IMR-90 (cell line): ENCODE measurements around the gene DBX1. TPM values are rescaled to one million over a fixed set of nuclear protein-coding genes. Genes with fewer than 3 reads are reported as not detected.

Experiments
- ATAC-seq: fragments of 200-7000 bp; cut with Tn5 transposase; 2 replicates; pipeline ENCODE4 v1.9.1; 2020; ENCODE audit warnings: low read depth, mild to moderate bottlenecking, moderate library complexity
- BruUV-seq: library from RNA; stranded (reverse); fragments of 400-500 nt; replicated peaks from 2 replicates; lab custom pipeline; 2021; lab: Mats Ljungman, UMichigan
- CTCF ChIA-PET: fragments of 300-600 bp; formaldehyde crosslinking; extraction: SDS; loops from one replicate; lab custom pipeline; 2021; ENCODE audit warnings: antibody characterized with exemption; lab: Yijun Ruan, JAX
- POLR2A ChIA-PET: fragments of 300-600 bp; sonication (Branson Sonifier 250); formaldehyde crosslinking; loops from one replicate; lab custom pipeline; 2022; ENCODE audit warnings: antibody characterized with exemption; ENCODE audit not compliant: unreplicated experiment; lab: Charles Lee
- DNase-seq: peaks from one replicate; pipeline ENCODE4 v3.0.0; 2013
- H2AFZ ChIP-seq: replicated peaks from 2 replicates; pipeline ENCODE3; 2013; ENCODE audit warnings: low read length, mild to moderate bottlenecking; ENCODE audit not compliant: poor library complexity
- H2AK5ac ChIP-seq: 2 replicates; pipeline ENCODE4 v1.6.1; 2013; ENCODE audit warnings: low read depth, low read length, inconsistent platforms
- H2AK9ac ChIP-seq: replicated peaks from 2 replicates; pipeline ENCODE3; 2013; ENCODE audit warnings: mild to moderate bottlenecking, low read depth, low read length, moderate library complexity; ENCODE audit not compliant: poor library complexity
- H2BK120ac ChIP-seq: 2 replicates; pipeline ENCODE4 v1.6.1; 2013; ENCODE audit warnings: low read depth, low read length, inconsistent platforms
- H2BK15ac ChIP-seq: 3 replicates; pipeline ENCODE4 v1.6.1; 2013; ENCODE audit warnings: low read depth, low read length, inconsistent platforms
- H2BK20ac ChIP-seq: 2 replicates; pipeline ENCODE4 v1.6.1; 2013; ENCODE audit warnings: low read depth, mild to moderate bottlenecking, inconsistent platforms, low read length, moderate library complexity
- H2BK5ac ChIP-seq: 2 replicates; pipeline ENCODE4 v1.6.1; 2013; ENCODE audit warnings: mild to moderate bottlenecking, low read depth, low read length, inconsistent platforms; ENCODE audit not compliant: poor library complexity, severe bottlenecking
- H3K14ac ChIP-seq: replicated peaks from 2 replicates; pipeline ENCODE4 v1.6.1; 2013; ENCODE audit warnings: low read depth, low read length, inconsistent platforms
- H3K18ac ChIP-seq: 2 replicates; pipeline ENCODE4 v1.6.1; 2013; ENCODE audit warnings: low read depth, low read length, control low read depth
- H3K23ac ChIP-seq: 2 replicates; pipeline ENCODE4 v1.6.1; 2013; ENCODE audit warnings: low read depth, low read length, inconsistent platforms
- H3K27ac ChIP-seq: 2 replicates; pipeline ENCODE4 v1.5.1; 2013; ENCODE audit warnings: mild to moderate bottlenecking, control low read depth, low read length; ENCODE audit not compliant: insufficient read depth
- H3K27me3 ChIP-seq: 2 replicates; pipeline ENCODE4 v1.6.1; 2013; ENCODE audit warnings: low read length; ENCODE audit not compliant: control insufficient read depth, insufficient read depth
- H3K36me3 ChIP-seq: 2 replicates; pipeline ENCODE4 v1.6.1; 2013; ENCODE audit warnings: low read length, mixed read lengths; ENCODE audit not compliant: control insufficient read depth, insufficient read depth
- H3K4ac ChIP-seq: 2 replicates; pipeline ENCODE4 v1.6.1; 2013; ENCODE audit warnings: low read depth, low read length, inconsistent platforms
- H3K4me1 ChIP-seq: 2 replicates; pipeline ENCODE4 v1.6.1; 2013; ENCODE audit warnings: low read length, mixed read lengths; ENCODE audit not compliant: control insufficient read depth, insufficient read depth
- H3K4me2 ChIP-seq: 2 replicates; pipeline ENCODE4 v1.6.1; 2013; ENCODE audit warnings: low read depth, mild to moderate bottlenecking, control low read depth, low read length, moderate library complexity
- H3K4me3 ChIP-seq: 2 replicates; pipeline ENCODE4 v1.5.1; 2013; ENCODE audit warnings: low read depth, mild to moderate bottlenecking, control low read depth, low read length, moderate library complexity; ENCODE audit not compliant: insufficient read depth
- H3K56ac ChIP-seq: 2 replicates; pipeline ENCODE4 v1.6.1; 2013; ENCODE audit warnings: low read length, inconsistent platforms; ENCODE audit not compliant: insufficient read depth; ENCODE audit errors: extremely low read depth
- H3K79me1 ChIP-seq, 2 experiments: 2 replicates each; pipeline ENCODE4 v1.6.1; 2013; ENCODE audit warnings: low read length in 2 of 2, inconsistent platforms in 1 of 2, low read depth in 1 of 2
- H3K9ac ChIP-seq: 2 replicates; pipeline ENCODE4 v1.6.1; 2013; ENCODE audit warnings: low read depth, low read length, control low read depth
- H3K9me1 ChIP-seq: 2 replicates; pipeline ENCODE4 v1.6.1; 2013; ENCODE audit warnings: low read length, inconsistent platforms; ENCODE audit not compliant: insufficient read depth
- H3K9me3 ChIP-seq: 2 replicates; pipeline ENCODE4 v1.6.1; 2013; ENCODE audit warnings: low read length; ENCODE audit not compliant: control insufficient read depth, insufficient read depth
- H4K20me1 ChIP-seq: 2 replicates; pipeline ENCODE4 v1.6.1; 2013; ENCODE audit warnings: low read length, inconsistent platforms; ENCODE audit not compliant: insufficient read depth
- H4K5ac ChIP-seq: 2 replicates; pipeline ENCODE4 v1.6.1; 2013; ENCODE audit warnings: mild to moderate bottlenecking, low read depth, low read length, control low read depth
- H4K8ac ChIP-seq, 2 experiments: 2 replicates each; pipeline ENCODE4 v1.6.1; 2013; ENCODE audit warnings: low read depth in 2 of 2, low read length in 2 of 2, control low read depth in 1 of 2, inconsistent platforms in 1 of 2
- H4K91ac ChIP-seq: 2 replicates; pipeline ENCODE4 v1.6.1; 2013; ENCODE audit warnings: low read depth, low read length, inconsistent platforms; ENCODE audit not compliant: insufficient read depth
- BHLHE40 ChIP-seq: fragments of 150-350 bp; IDR thresholded peaks from 2 replicates; pipeline ENCODE4 v1.6.1; 2016; ENCODE audit warnings: mild to moderate bottlenecking, low read depth, low read length
- CEBPB ChIP-seq: IDR thresholded peaks from 2 replicates; pipeline ENCODE4 v1.6.1; 2012; ENCODE audit warnings: low read depth, low read length, improper control_type of control experiment
- CHD1 ChIP-seq: IDR thresholded peaks from 2 replicates; pipeline ENCODE4 v1.6.1; 2012; ENCODE audit warnings: low read depth, low read length, improper control_type of control experiment
- CTCF ChIP-seq: conservative IDR thresholded peaks from 2 replicates; pipeline ENCODE4 v1.5.1; 2012; ENCODE audit warnings: mild to moderate bottlenecking, low read depth, low read length, improper control_type of control experiment
- FOS ChIP-seq: fragments of 150-350 bp; IDR thresholded peaks from 2 replicates; pipeline ENCODE4 v1.6.1; 2016; ENCODE audit warnings: low read depth, low read length
- MAFK ChIP-seq: IDR thresholded peaks from 2 replicates; pipeline ENCODE4 v1.6.1; 2012; ENCODE audit warnings: low read depth, low read length, improper control_type of control experiment
- MAZ ChIP-seq: IDR thresholded peaks from 2 replicates; pipeline ENCODE4 v1.6.1; 2012; ENCODE audit warnings: low read depth, mild to moderate bottlenecking, low read length, improper control_type of control experiment, moderate library complexity, borderline replicate concordance
- NFE2L2 ChIP-seq: fragments of 150-350 bp; IDR thresholded peaks from 2 replicates; pipeline ENCODE4 v1.6.1; 2016; ENCODE audit warnings: low read depth, mild to moderate bottlenecking, low read length
- RFX5 ChIP-seq: IDR thresholded peaks from 2 replicates; pipeline ENCODE4 v1.8.0; 2012; ENCODE audit warnings: low read depth, mild to moderate bottlenecking, low read length, moderate library complexity
- WGBS, 2 experiments: methylation state at CpG; one replicate each; pipeline versions ENCODE4 v1.1.5 to v1.1.7; 2013; ENCODE audit warnings: missing lambda C conversion rate in 2 of 2; ENCODE audit not compliant: insufficient read length in 1 of 2; ENCODE audit errors: extremely low coverage in 2 of 2; 5-methylcytosine and 5-hydroxymethylcytosine counted together
- dilution Hi-C: fragments of 300-500 bp; cut with HindIII; formaldehyde crosslinking; loops from one replicate; pipeline ENCODE4 v1.14.3; 2018; ENCODE audit warnings: low sequenced_read_pairs; ENCODE audit not compliant: unreplicated experiment
- in situ Hi-C: fragments of 300-500 bp; cut with MboI; formaldehyde crosslinking; loops from 3 replicates; pipeline ENCODE4 v1.14.3; 2019; ENCODE audit warnings: low sequenced_read_pairs, inconsistent platforms, mixed read lengths
- intact Hi-C: fragments of 100-400 bp; cut with micrococcal nuclease; formaldehyde crosslinking; loops from 2 replicates; pipeline ENCODE4 v1.10.0; 2022
- polyA plus RNA-seq, 3 experiments: library from polyadenylated mRNA; depleted of rRNA; stranded (reverse); fragments of >200 nt; gene quantifications; 2 replicates each; pipeline ENCODE4 v1.2.3, GENCODE V29; 2012; ENCODE audit warnings: low replicate concordance in 1 of 3
- total RNA-seq: library from RNA; depleted of rRNA; stranded (reverse); fragments of >200 nt; gene quantifications from 2 replicates; pipeline ENCODE4 v1.2.3, GENCODE V29; 2012
- TF ChIP-seq, protein P1 (sequence below): fragments of 150-350 bp; IDR thresholded peaks from 2 replicates; pipeline ENCODE4 v1.6.1; 2016; ENCODE audit warnings: low read depth, mild to moderate bottlenecking, low read length, moderate library complexity, borderline replicate concordance

Gene DBX1
- total and polyA plus RNA-seq, 2 of the 4 experiments (the other 2 are of a cell fraction): not detected

DNA sequence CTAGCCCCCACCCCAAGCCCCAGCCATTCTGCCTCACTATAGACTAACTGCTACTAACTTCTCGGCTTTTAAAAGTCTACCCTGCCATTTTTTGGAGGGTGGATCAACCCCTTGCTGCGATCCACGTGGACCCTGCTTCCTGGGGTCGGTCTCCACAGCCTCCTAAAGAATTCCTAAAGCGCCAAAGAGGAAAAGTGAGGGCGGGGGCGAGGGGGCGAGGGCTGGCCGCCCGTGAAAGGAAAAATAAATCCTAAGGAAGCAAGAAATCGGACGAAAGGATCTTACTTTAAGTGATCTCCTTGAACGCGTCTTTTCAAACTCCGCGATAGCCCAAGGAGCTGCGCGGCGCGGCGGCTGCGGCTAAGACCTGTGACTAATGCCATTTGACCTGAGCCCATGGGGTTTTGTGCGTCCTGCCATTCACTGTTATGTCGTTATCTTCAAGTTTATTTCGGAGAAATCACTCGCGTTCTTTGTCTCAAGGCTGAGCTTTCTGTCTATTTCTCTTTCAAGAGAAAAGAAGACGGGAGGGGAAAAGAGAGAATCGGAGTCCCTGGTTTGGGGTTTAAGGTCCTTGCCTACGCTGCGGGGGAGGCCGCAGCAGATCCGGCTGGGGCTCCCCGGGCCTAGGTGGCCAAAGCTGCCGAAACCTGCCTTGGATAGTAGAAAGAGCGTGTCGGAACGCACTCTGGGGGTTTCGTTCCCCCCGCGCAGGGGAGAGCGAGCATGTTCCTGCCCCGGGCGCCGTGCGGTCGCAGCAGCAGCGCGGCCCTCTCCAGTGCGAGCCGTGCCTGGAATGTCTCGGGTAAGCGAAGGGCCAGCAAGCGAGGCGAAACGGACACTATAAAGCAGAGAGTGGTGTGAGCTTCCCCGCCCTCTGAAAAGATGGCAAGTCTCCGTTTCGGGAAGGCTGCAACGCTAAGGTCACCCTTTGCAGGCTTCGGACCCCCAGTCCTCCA is 2.8 kb upstream of the DBX1 start (continued):
- no peak for TF ChIP-seq CEBPB
- TF ChIP-seq MAFK: no peak

DNA sequence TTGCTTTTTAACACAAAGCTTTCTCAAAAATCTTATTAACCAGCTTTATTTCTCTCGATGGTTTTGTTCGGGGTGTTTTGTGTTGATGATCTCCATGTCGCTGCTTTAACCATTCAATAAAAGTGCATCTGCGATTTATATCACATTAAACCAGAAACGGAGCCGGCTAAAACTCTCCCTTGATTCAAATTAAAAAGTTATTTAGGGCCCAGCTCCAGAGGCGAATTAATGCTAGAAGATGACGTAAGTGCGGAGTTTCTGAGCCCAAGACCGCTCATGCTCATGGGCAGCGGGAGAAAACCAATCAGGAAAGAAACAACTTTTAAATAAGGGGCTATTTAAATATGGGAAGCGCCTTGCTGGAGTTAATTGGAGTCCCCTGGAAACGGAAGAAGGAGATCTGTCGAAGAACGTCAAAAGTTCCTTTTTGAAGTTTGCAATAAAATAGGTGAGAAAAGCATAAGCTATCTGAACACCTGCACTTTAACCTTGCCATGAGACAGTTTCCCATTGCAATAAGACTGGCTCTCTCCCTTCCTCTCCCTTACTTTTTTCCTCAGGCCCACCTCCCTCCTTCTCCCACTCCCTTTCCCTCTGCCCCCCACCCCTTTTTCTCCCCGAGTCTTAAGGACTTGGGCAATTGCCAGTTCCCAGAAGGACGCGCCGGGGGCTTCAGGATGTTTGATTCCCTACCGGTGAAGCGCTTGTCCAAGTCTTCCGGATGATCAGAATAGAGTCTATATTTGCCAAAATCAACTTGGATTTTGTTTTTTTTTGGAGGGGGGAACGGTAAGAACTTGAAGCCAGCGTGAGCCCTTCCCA is 1.9 kb upstream of the DBX1 start:
- TF ChIP-seq, protein P1, sequence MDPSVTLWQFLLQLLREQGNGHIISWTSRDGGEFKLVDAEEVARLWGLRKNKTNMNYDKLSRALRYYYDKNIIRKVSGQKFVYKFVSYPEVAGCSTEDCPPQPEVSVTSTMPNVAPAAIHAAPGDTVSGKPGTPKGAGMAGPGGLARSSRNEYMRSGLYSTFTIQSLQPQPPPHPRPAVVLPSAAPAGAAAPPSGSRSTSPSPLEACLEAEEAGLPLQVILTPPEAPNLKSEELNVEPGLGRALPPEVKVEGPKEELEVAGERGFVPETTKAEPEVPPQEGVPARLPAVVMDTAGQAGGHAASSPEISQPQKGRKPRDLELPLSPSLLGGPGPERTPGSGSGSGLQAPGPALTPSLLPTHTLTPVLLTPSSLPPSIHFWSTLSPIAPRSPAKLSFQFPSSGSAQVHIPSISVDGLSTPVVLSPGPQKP: no peak
- TF ChIP-seq MAZ: no peak
- TF ChIP-seq FOS: no peak
- no peak for TF ChIP-seq RFX5
- TF ChIP-seq CEBPB: no peak
- TF ChIP-seq NFE2L2: no peak
- TF ChIP-seq CHD1: no peak
- TF ChIP-seq CTCF: no peak
- TF ChIP-seq BHLHE40: no peak
- no peak overlapping the region for H2AK9ac ChIP-seq
- POLR2A ChIA-PET: interaction anchor here (0.7 kb wide), 1 partner anchor 53 kb away, joined by 3 read pairs; no protein-coding TSS in a partner anchor
- peaks cover 16% of the 10 kb centered on the region for H3K9me3 ChIP-seq
- no peaks in the 10 kb centered on the region for H3K36me3 ChIP-seq
- WGBS, 2 experiments: 4% methylated on average over 5 of the region's 24 CpGs; no CpG with 5 or more reads in 1 of the 2 experiments
- no peak overlapping the region for H2AFZ ChIP-seq
- H3K56ac ChIP-seq: no peak overlapping the region
- no peaks in the 10 kb centered on the region for H3K79me1 ChIP-seq
- no peak overlapping the region for H3K23ac ChIP-seq
- no peak overlapping the region for H3K9ac ChIP-seq
- H4K91ac ChIP-seq: no peak overlapping the region
- H3K9me1 ChIP-seq: no peaks in the 10 kb centered on the region
- no peak overlapping the region for H2AK5ac ChIP-seq
- dilution Hi-C loops (no loop called here), in situ Hi-C loops (no loop called here), intact Hi-C loops (no loop called here)
- H3K27ac ChIP-seq: no peak overlapping the region
- no peak overlapping the region for H2BK15ac ChIP-seq
- H2BK20ac ChIP-seq: no peak overlapping the region
- CTCF ChIA-PET: no interaction called here
- no peak for ATAC-seq
- no peak for DNase-seq
- H3K4me1 ChIP-seq: no peaks in the 10 kb centered on the region
- no peak overlapping the region for H3K4ac ChIP-seq
- no peak overlapping the region for H4K8ac ChIP-seq
- H3K4me2 ChIP-seq: no peak overlapping the region
- no peak overlapping the region for H2BK120ac ChIP-seq
- H3K14ac ChIP-seq: no peak overlapping the region
- H3K18ac ChIP-seq: no peak overlapping the region
- H4K5ac ChIP-seq: no peak overlapping the region
- no peak overlapping the region for H3K4me3 ChIP-seq
- H2BK5ac ChIP-seq: no peak overlapping the region
- peaks cover 85% of the 10 kb centered on the region for H3K27me3 ChIP-seq
- no peaks in the 10 kb centered on the region; the same call in 1 of the 2 replicates for H4K20me1 ChIP-seq
- BruUV-seq: no TSS peak
